Fibroblast of lung (primary cell): Measurements from ENCODE around the gene OSTC. TPM values are rescaled to one million over a fixed set of nuclear protein-coding genes. Genes with fewer than 3 reads are reported as not detected.
A peak's percentile ranks its signal among the peaks of the same experiment; 100 is the strongest.

ENCODE experiments used
- DNase-seq, 2 donors: peaks; one replicate each; pipeline versions ENCODE4 v3.0.0 to v3.0.0-alpha.2; 2010; ENCODE audit warnings: low read depth in 2 of 2
- H2AFZ ChIP-seq: 2 replicates; pipeline ENCODE4 v1.5.1; 2012; ENCODE audit warnings: low read length, control low read depth, inconsistent platforms
- H3K27ac ChIP-seq: 2 replicates; pipeline ENCODE4 v1.5.1; 2011; ENCODE audit warnings: low read length, control low read depth; ENCODE audit not compliant: insufficient read depth
- H3K27me3 ChIP-seq: 2 replicates; pipeline ENCODE4 v1.5.1; 2011; ENCODE audit warnings: mild to moderate bottlenecking, low read length; ENCODE audit not compliant: control insufficient read depth, insufficient read depth
- H3K36me3 ChIP-seq: 2 replicates; pipeline ENCODE4 v1.5.1; 2011; ENCODE audit warnings: low read length; ENCODE audit not compliant: control insufficient read depth, insufficient read depth
- H3K4me1 ChIP-seq: 2 replicates; pipeline ENCODE4 v1.5.1; 2011; ENCODE audit warnings: low read length; ENCODE audit not compliant: control insufficient read depth, insufficient read depth; ENCODE audit errors: extremely low read depth
- H3K4me2 ChIP-seq: 2 replicates; pipeline ENCODE4 v1.5.1; 2011; ENCODE audit warnings: low read length, control low read depth; ENCODE audit not compliant: insufficient read depth; ENCODE audit errors: extremely low read depth
- H3K4me3 ChIP-seq, 4 experiments: fragments of 200-600 bp in 1 of 4; sonication (generic) in 1 of 4; replicated peaks in 1 of 4; 2 replicates each; pipeline ENCODE4 v1.5.1; 2011 to 2016; ENCODE audit warnings: low read length in 4 of 4, low read depth in 3 of 4, mild to moderate bottlenecking in 3 of 4, control low read depth in 2 of 4, inconsistent platforms in 1 of 4, mixed read lengths in 1 of 4; ENCODE audit not compliant: insufficient read depth in 1 of 4; ENCODE audit errors: control extremely low read depth in 1 of 4
- H3K79me2 ChIP-seq: 2 replicates; pipeline ENCODE4 v1.5.1; 2012; ENCODE audit warnings: mild to moderate bottlenecking, low read length, inconsistent platforms; ENCODE audit not compliant: control insufficient read depth, insufficient read depth
- H3K9ac ChIP-seq: 2 replicates; pipeline ENCODE4 v1.5.1; 2011; ENCODE audit warnings: mild to moderate bottlenecking, low read length, control low read depth; ENCODE audit not compliant: insufficient read depth
- H3K9me3 ChIP-seq: 2 replicates; pipeline ENCODE4 v1.5.1; 2012; ENCODE audit warnings: low read depth, low read length; ENCODE audit not compliant: control insufficient read depth, insufficient read depth
- H4K20me1 ChIP-seq: 2 replicates; pipeline ENCODE4 v1.5.1; 2011; ENCODE audit warnings: low read length; ENCODE audit not compliant: control insufficient read depth, insufficient read depth; ENCODE audit errors: extremely low read depth
- CTCF ChIP-seq, 2 donors: IDR thresholded peaks in 1 of 2; conservative IDR thresholded peaks in 1 of 2; 1 replicate in 1 of 2; 2 replicates in 1 of 2; pipeline ENCODE4 v1.5.1; 2011 to 2012; ENCODE audit warnings: low read length in 2 of 2, control low read depth in 1 of 2, inconsistent platforms in 1 of 2, low read depth in 1 of 2, mild to moderate bottlenecking in 1 of 2
- EZH2 ChIP-seq: IDR thresholded peaks from 2 replicates; pipeline ENCODE4 v1.5.1; 2012; ENCODE audit warnings: low read length, control low read depth, mild to moderate bottlenecking; ENCODE audit errors: missing control alignments
- polyA plus RNA-seq, 2 donors: library from polyadenylated mRNA; depleted of rRNA in 1 of 2; stranded (reverse) in 1 of 2; unstranded in 1 of 2; fragments of >200 nt; gene quantifications; 2 replicates each; pipeline ENCODE4 v1.2.1, GENCODE V29; 2011 to 2012; ENCODE audit warnings: missing spikeins in 1 of 2
- total RNA-seq: library from RNA; depleted of rRNA; stranded (reverse); fragments of >200 nt; gene quantifications from 2 replicates; pipeline ENCODE4 v1.2.1, GENCODE V29; 2014

Gene OSTC
- total and polyA plus RNA-seq, 2 donors (not counting 1 experiment from before 2014, with no cell fraction given): 108 to 312 TPM

GRCh38 chr4:108662629-108663028 lies 12.2 kb downstream of the OSTC start:
- peaks cover 4% of the 10 kb centered on the region for H3K36me3 ChIP-seq
- no peak overlapping the region for H3K4me2 ChIP-seq
- H4K20me1 ChIP-seq: no peaks in the 10 kb centered on the region
- H3K9me3 ChIP-seq: no peaks in the 10 kb centered on the region
- DNase-seq: peak in 1 of 2 donors; percentile 6
- TF ChIP-seq CTCF (conservative IDR thresholded peaks at IDR 0.05 in 1 of 2, IDR thresholded peaks at IDR 0.05 in 1 of 2; ENCODE audit: low read depth in 1 of 2, low read length in 2 of 2) (no peak), EZH2 (no peak)
- H3K27me3 ChIP-seq: no peaks in the 10 kb centered on the region
- H3K79me2 ChIP-seq: peaks cover 2% of the 10 kb centered on the region
- H3K27ac ChIP-seq: no peak overlapping the region
- H3K9ac ChIP-seq: no peak overlapping the region
- no peak overlapping the region for H2AFZ ChIP-seq
- no peaks in the 10 kb centered on the region for H3K4me1 ChIP-seq
- H3K4me3 ChIP-seq: no peak overlapping the region

GRCh38 chr4:108674356-108674977 lies 24.1 kb downstream of the OSTC start:
- H3K36me3 ChIP-seq: no peaks in the 10 kb centered on the region
- no peak overlapping the region for H2AFZ ChIP-seq
- no peak overlapping the region for H3K4me2 ChIP-seq
- H3K9me3 ChIP-seq: no peaks in the 10 kb centered on the region
- H3K9ac ChIP-seq: no peak overlapping the region
- H3K27me3 ChIP-seq: no peaks in the 10 kb centered on the region
- no peaks in the 10 kb centered on the region for H4K20me1 ChIP-seq
- TF ChIP-seq CTCF (conservative IDR thresholded peaks at IDR 0.05 in 1 of 2, IDR thresholded peaks at IDR 0.05 in 1 of 2; ENCODE audit: low read depth in 1 of 2, low read length in 2 of 2): no peak
- no peak for TF ChIP-seq EZH2
- H3K4me3 ChIP-seq: no peak overlapping the region
- H3K4me1 ChIP-seq: no peaks in the 10 kb centered on the region
- no peaks in the 10 kb centered on the region for H3K79me2 ChIP-seq
- DNase-seq: no peak
- H3K27ac ChIP-seq: no peak overlapping the region

- Histone ChIP-seq H3K27me3 (no peaks in the 10 kb centered on the region), H3K9ac (no peak overlapping the region), H3K4me2 (no peak overlapping the region), H3K27ac (no peak overlapping the region), H3K4me3 (no peak overlapping the region), H3K36me3 (no peaks in the 10 kb centered on the region), H2AFZ (no peak overlapping the region), H3K79me2 (no peaks in the 10 kb centered on the region), H3K4me1 (no peaks in the 10 kb centered on the region), H4K20me1 (no peaks in the 10 kb centered on the region), H3K9me3 (no peaks in the 10 kb centered on the region)
- no peak for DNase-seq
- no peak for TF ChIP-seq CTCF (conservative IDR thresholded peaks at IDR 0.05 in 1 of 2, IDR thresholded peaks at IDR 0.05 in 1 of 2; ENCODE audit: low read depth in 1 of 2, low read length in 2 of 2)
- TF ChIP-seq EZH2: no peak
Observed at GRCh38 chr4:108681321-108681809, 31.0 kb downstream of the OSTC start.
